Activated CD8-positive, alpha-beta memory T cell treated with anti-CD3 and anti-CD28 coated beads, Interleukin-2, amount 50 U/mL, for 24 hours (primary cell): ENCODE measurements around the gene EPS8L1.
"Not testable (repeated sequence)": the region's sequence is repeated elsewhere in the genome, so short reads cannot be mapped to it uniquely, and the experiment has no call there.

Source experiments
- DNase-seq: peaks from one replicate; pipeline ENCODE4 v3.0.0-alpha.2; 2020; ENCODE audit errors: extremely low read depth

The EPS8L1 gene

GRCh38 chr19:55094456-55095259, 19.0 kb downstream of the EPS8L1 start:
- DNase-seq: no peak

GRCh38 chr19:55095260-55096060, 19.8 kb downstream of the EPS8L1 start:
- DNase-seq: no peak

- DNase-seq: no peak
Observed at GRCh38 chr19:55096061-55096701, 20.5 kb downstream of the EPS8L1 start.

- DNase-seq: no peak
Observed at GRCh38 chr19:55097864-55098715, 22.4 kb downstream of the EPS8L1 start.

- DNase-seq: no peak
Observed at GRCh38 chr19:55098716-55099556, 23.3 kb downstream of the EPS8L1 start.

GRCh38 chr19:55099557-55100506, 24.2 kb downstream of the EPS8L1 start:
- no peak for DNase-seq

- no peak for DNase-seq
Observed at GRCh38 chr19:55101261-55101660, 25.6 kb downstream of the EPS8L1 start.

GRCh38 chr19:55103190-55103589, 27.5 kb downstream of the EPS8L1 start:
- DNase-seq: no peak

GRCh38 chr19:55105237-55105636, 29.6 kb downstream of the EPS8L1 start:
- DNase-seq: no peak

- DNase-seq: no peak
Observed at GRCh38 chr19:55106591-55106990, 30.9 kb downstream of the EPS8L1 start.

- DNase-seq: not testable (repeated sequence)
Observed at GRCh38 chr19:55107252-55107651, 31.6 kb downstream of the EPS8L1 start.

- no peak for DNase-seq
Observed at GRCh38 chr19:55109527-55110291, 34.0 kb downstream of the EPS8L1 start.

- DNase-seq: no peak
Observed at GRCh38 chr19:55111238-55111831, 35.7 kb downstream of the EPS8L1 start.

GRCh38 chr19:55112246-55112776, 36.6 kb downstream of the EPS8L1 start:
- no peak for DNase-seq

GRCh38 chr19:55112777-55113569, 37.3 kb downstream of the EPS8L1 start:
- DNase-seq: no peak

- DNase-seq: no peak
Observed at GRCh38 chr19:55113570-55114039, 37.9 kb downstream of the EPS8L1 start.

- no peak for DNase-seq
Observed at GRCh38 chr19:55114566-55115145, 39.0 kb downstream of the EPS8L1 start.
